GM18517 (cell line): ENCODE data around the gene FHL3.
A peak's percentile ranks its signal among the peaks of the same experiment; 100 is the strongest.

Experiments used
- ATAC-seq: cut with Tn5 transposase; IDR thresholded peaks from one replicate; pipeline ENCODE4 v1.9.1; 2021; ENCODE audit warnings: mild to moderate bottlenecking, moderate library complexity; ENCODE audit not compliant: unreplicated experiment

Gene FHL3

GRCh38 chr1:38014724-38015424 is 9.6 kb upstream of the FHL3 start:
- ATAC-seq: no peak

GRCh38 chr1:38014171-38014570 is 8.9 kb upstream of the FHL3 start:
- no peak for ATAC-seq

- no peak for ATAC-seq
These were observed 7.9 kb upstream of the FHL3 start for GRCh38 chr1:38013227-38013622.

- ATAC-seq: peak; percentile 93
These were observed 7.3 kb upstream of the FHL3 start, which contains the start of gene UTP11 for GRCh38 chr1:38012363-38013226. UTP11 (plus strand) TSS chr1:38012734; CDS start chr1:38012803, 69 bp downstream.

- no peak for ATAC-seq
These were observed 4.5 kb upstream of the FHL3 start for GRCh38 chr1:38009841-38010180.

GRCh38 chr1:38009088-38009840 is 4.0 kb upstream of the FHL3 start:
- ATAC-seq: no peak

GRCh38 chr1:38006008-38006828 is 904 bp upstream of the FHL3 start:
- no peak for ATAC-seq

- no peak for ATAC-seq
These were observed 818 bp downstream of the FHL3 start for GRCh38 chr1:38004284-38005108.

GRCh38 chr1:38003261-38004250 is 1.8 kb downstream of the FHL3 start:
- no peak for ATAC-seq

GRCh38 chr1:38000529-38001455 is 4.5 kb downstream of the FHL3 start:
- ATAC-seq: no peak

- no peak for ATAC-seq
These were observed 5.1 kb downstream of the FHL3 start for GRCh38 chr1:38000233-38000528.

GRCh38 chr1:37999430-38000232 is 5.7 kb downstream of the FHL3 start:
- no peak for ATAC-seq

- ATAC-seq: no peak
These were observed 6.3 kb downstream of the FHL3 start for GRCh38 chr1:37998913-37999429.

- no peak for ATAC-seq
These were observed 7.1 kb downstream of the FHL3 start for GRCh38 chr1:37998089-37998808.

- no peak for ATAC-seq
These were observed 7.8 kb downstream of the FHL3 start for GRCh38 chr1:37997256-37998088.
